Nephron progenitor cell (in vitro differentiated cells): ENCODE data around the gene PYROXD2.

Source experiments
- DNase-seq: peaks from one replicate; pipeline ENCODE4 v3.0.0; 2021
- H3K27ac Mint-ChIP-seq: 2 replicates; pipeline ENCODE4 v1.8.0; 2021; ENCODE audit warnings: mild to moderate bottlenecking, moderate library complexity, mixed read lengths
- H3K27me3 Mint-ChIP-seq: 2 replicates; pipeline ENCODE4 v1.8.0; 2021; ENCODE audit warnings: mild to moderate bottlenecking, low read depth, mixed read lengths; ENCODE audit not compliant: poor library complexity
- H3K36me3 Mint-ChIP-seq: 2 replicates; pipeline ENCODE4 v1.8.0; 2021; ENCODE audit warnings: low read depth, mixed read lengths
- H3K4me1 Mint-ChIP-seq: 2 replicates; pipeline ENCODE4 v1.8.0; 2021; ENCODE audit warnings: mixed read lengths
- H3K4me3 Mint-ChIP-seq: 2 replicates; pipeline ENCODE4 v1.8.0; 2021; ENCODE audit warnings: mild to moderate bottlenecking, moderate library complexity, mixed read lengths
- H3K9me3 Mint-ChIP-seq: 2 replicates; pipeline ENCODE4 v1.8.0; 2021; ENCODE audit warnings: mild to moderate bottlenecking, moderate library complexity, mixed read lengths
- CTCF ChIP-seq: fragments of 200-600 bp; sonication (generic); IDR thresholded peaks from 2 replicates; pipeline ENCODE4 v1.5.0; 2021; ENCODE audit warnings: antibody characterized with exemption

Gene PYROXD2

GRCh38 chr10:98458809-98459784 lies 44.1 kb upstream of the PYROXD2 start:
- no peak for DNase-seq
- H3K27me3 Mint-ChIP-seq: peaks cover 5% of the 10 kb centered on the region
- H3K4me1 Mint-ChIP-seq: peaks cover 13% of the 10 kb centered on the region
- H3K4me3 Mint-ChIP-seq: no peak overlapping the region
- no peak for TF ChIP-seq CTCF
- no peaks in the 10 kb centered on the region for H3K9me3 Mint-ChIP-seq
- H3K36me3 Mint-ChIP-seq: no peaks in the 10 kb centered on the region
- peak overlapping the region; percentile 24 for H3K27ac Mint-ChIP-seq

GRCh38 chr10:98457721-98458120 lies 42.7 kb upstream of the PYROXD2 start:
- Mint-ChIP-seq H3K4me3 (no peak overlapping the region), H3K9me3 (no peaks in the 10 kb centered on the region), H3K27me3 (peaks cover 5% of the 10 kb centered on the region), H3K4me1 (peaks cover 19% of the 10 kb centered on the region), H3K36me3 (no peaks in the 10 kb centered on the region), H3K27ac (no peak overlapping the region)
- no peak for TF ChIP-seq CTCF
- DNase-seq: no peak

- H3K4me3 Mint-ChIP-seq: no peak overlapping the region
- no peak for TF ChIP-seq CTCF
- no peaks in the 10 kb centered on the region for H3K36me3 Mint-ChIP-seq
- H3K9me3 Mint-ChIP-seq: no peaks in the 10 kb centered on the region
- H3K27ac Mint-ChIP-seq: no peak overlapping the region
- no peak for DNase-seq
- peaks cover 19% of the 10 kb centered on the region for H3K4me1 Mint-ChIP-seq
- peaks cover 5% of the 10 kb centered on the region for H3K27me3 Mint-ChIP-seq
Observed at GRCh38 chr10:98456686-98457482, 41.9 kb upstream of the PYROXD2 start.

- Mint-ChIP-seq H3K27me3 (peaks cover 5% of the 10 kb centered on the region), H3K4me1 (peaks cover 18% of the 10 kb centered on the region), H3K9me3 (no peaks in the 10 kb centered on the region), H3K27ac (no peak overlapping the region), H3K4me3 (no peak overlapping the region), H3K36me3 (no peaks in the 10 kb centered on the region)
- DNase-seq: no peak
- no peak for TF ChIP-seq CTCF
Observed at GRCh38 chr10:98456043-98456570, 41.1 kb upstream of the PYROXD2 start.

GRCh38 chr10:98453729-98454128 lies 38.7 kb upstream of the PYROXD2 start:
- no peak overlapping the region for H3K27ac Mint-ChIP-seq
- H3K27me3 Mint-ChIP-seq: peaks cover 10% of the 10 kb centered on the region
- H3K4me1 Mint-ChIP-seq: peaks cover 14% of the 10 kb centered on the region
- no peak for DNase-seq
- no peaks in the 10 kb centered on the region for H3K36me3 Mint-ChIP-seq
- no peak for TF ChIP-seq CTCF
- no peak overlapping the region for H3K4me3 Mint-ChIP-seq
- H3K9me3 Mint-ChIP-seq: no peaks in the 10 kb centered on the region
